ENCODE data around the gene DHRSX. TPM values are rescaled to one million over a fixed set of nuclear protein-coding genes. Genes with fewer than 3 reads are reported as not detected.
"Not testable (repeated sequence)": the region's sequence is repeated elsewhere in the genome, so short reads cannot be mapped to it uniquely, and the experiment has no call there.

The DHRSX gene
- total and polyA plus RNA-seq, 11 donors = 14.6 to 36.1 (median 24.1) TPM

DNA sequence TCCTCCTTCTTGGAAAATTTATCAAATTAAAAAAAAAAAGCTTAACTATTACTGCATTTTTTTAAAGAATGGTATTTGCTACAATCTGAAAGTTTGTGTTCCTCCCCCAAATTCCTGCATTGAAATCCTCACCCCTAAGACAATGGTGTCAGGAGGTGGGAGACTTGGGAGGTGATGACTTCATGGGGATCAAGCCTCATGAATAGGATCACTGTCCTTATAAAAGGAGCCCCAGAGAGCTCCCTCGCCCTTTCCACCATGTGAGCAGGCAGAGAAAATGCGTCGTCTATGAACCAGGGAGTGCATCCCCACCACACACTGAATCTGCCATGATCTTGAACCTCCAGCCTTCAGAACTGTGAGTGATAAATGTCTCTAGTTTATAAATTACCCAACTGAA lies 38.0 kb downstream of the DHRSX start:
- TF ChIP-seq POLR2A (IDR thresholded peaks at IDR 0.05) = no peak
- no peak for TF ChIP-seq CTCF (IDR thresholded peaks at IDR 0.05)
- H3K4me3 ChIP-seq = no peak overlapping the region
- DNase-seq = peak in 1 of 5 donors; percentile 5
- H3K36me3 ChIP-seq = no peaks in the 10 kb centered on the region
- H3K9me3 ChIP-seq = no peaks in the 10 kb centered on the region
- H3K27ac ChIP-seq = no peak overlapping the region
- intact Hi-C loops (cut with DNase I) = no loop called here
- ATAC-seq = no peak
- H3K27me3 ChIP-seq = no peaks in the 10 kb centered on the region
- H3K4me1 ChIP-seq = peaks cover 0 to 14% (median 0%) of the 10 kb centered on the region in 12 donors
- WGBS, 4 donors = 85 to 90% (median 89%) methylated on average over 3 of the region's 3 CpGs

GRCh38 chrX:2462074-2462473 lies 38.7 kb downstream of the DHRSX start:
- TF ChIP-seq CTCF (IDR thresholded peaks at IDR 0.05) (no peak), POLR2A (IDR thresholded peaks at IDR 0.05) (no peak)
- no peaks in the 10 kb centered on the region for H3K27me3 ChIP-seq
- H3K36me3 ChIP-seq = no peaks in the 10 kb centered on the region
- DNase-seq (no peak), ATAC-seq (no peak)
- no peaks in the 10 kb centered on the region for H3K9me3 ChIP-seq
- WGBS, 4 donors = 63 to 71% (median 65%) methylated on average over 5 of the region's 5 CpGs
- H3K4me3 ChIP-seq = no peak overlapping the region
- H3K4me1 ChIP-seq = peaks cover 0 to 14% (median 0%) of the 10 kb centered on the region in 12 donors
- peak overlapping the region in 1 of 12 donors; percentile 14 for H3K27ac ChIP-seq
- intact Hi-C loops (cut with DNase I) = no loop called here

DNA sequence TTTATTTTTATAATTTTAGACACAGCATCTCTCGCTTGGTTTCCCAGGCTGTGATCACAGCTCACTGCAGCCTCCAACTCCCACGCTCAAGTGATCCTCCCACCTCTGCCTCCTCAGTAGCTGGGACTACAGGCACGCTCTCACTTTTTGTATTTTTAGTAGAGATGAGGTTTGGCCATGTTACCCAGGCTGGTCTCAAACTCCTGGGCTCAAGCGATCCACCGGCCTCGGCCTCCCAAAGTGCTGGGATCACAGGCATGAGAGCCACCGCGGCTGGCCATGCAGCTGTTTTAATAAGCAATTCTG lies 39.1 kb downstream of the DHRSX start:
- intact Hi-C loops (cut with DNase I) = no loop called here
- DNase-seq (peak in 1 of 5 donors; percentile 33), ATAC-seq (no peak)
- WGBS, 4 donors = 78 to 88% (median 84%) methylated on average over 8 of the region's 8 CpGs
- no peaks in the 10 kb centered on the region for H3K9me3 ChIP-seq
- H3K4me3 ChIP-seq = no peak overlapping the region
- no peak for TF ChIP-seq CTCF (IDR thresholded peaks at IDR 0.05)
- H3K27ac ChIP-seq = peak overlapping the region in 1 of 12 donors; percentile 14
- no peaks in the 10 kb centered on the region for H3K36me3 ChIP-seq
- H3K4me1 ChIP-seq = peaks cover 0 to 14% (median 0%) of the 10 kb centered on the region in 12 donors
- no peaks in the 10 kb centered on the region for H3K27me3 ChIP-seq

DNA sequence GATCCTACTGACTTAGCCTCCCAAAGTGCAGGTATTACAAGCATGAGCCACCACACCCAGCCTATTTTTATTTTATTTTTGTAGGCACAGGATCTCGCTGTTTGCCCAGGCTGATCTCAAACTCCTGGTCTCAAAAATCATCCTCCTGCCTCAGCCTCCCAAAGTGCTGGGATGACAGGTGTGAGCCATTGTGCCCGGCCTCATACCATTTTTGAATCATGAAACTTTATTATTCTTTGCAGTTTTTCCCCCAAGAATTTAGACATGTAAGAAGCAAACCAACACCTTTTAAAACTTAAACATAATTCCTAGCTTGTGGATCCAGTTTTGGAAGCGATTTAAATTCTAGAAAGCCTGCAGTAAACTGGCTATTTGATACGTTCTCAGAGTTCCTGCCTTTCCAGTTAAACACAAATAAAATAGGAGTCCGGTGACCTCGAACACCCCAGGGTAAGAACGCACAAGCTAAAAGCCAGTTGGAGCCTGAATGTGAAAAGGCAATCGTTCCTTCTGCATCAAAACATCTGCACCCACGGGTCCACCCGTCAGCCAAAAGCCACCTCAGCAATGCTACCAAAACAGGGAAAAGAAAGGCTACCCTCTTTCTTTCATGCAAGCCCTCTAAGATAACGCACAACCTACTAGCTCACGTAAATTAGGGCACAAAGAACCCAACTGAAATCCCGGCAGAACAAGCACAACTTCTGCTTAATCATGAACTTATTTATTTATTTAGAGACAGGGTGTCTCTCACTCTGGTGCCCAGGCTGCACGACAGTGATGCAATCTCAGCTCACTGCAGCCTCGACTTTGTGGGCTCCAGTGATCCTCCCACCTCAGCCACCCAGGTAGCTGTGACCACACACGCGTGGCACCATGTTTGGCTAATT lies 39.7 kb downstream of the DHRSX start:
- H3K4me3 ChIP-seq; H3K36me3 ChIP-seq; intact Hi-C loops (cut with DNase I); H3K9me3 ChIP-seq; H3K27ac ChIP-seq; H3K27me3 ChIP-seq; ATAC-seq: not testable (repeated sequence)
- WGBS, 4 donors = 83 to 86% (median 84%) methylated on average over 17 of the region's 17 CpGs
- DNase-seq = peak in 1 of 5 donors; percentile 3
- H3K4me1 ChIP-seq = peaks cover 0 to 14% (median 0%) of the 10 kb centered on the region in 12 donors

DNA sequence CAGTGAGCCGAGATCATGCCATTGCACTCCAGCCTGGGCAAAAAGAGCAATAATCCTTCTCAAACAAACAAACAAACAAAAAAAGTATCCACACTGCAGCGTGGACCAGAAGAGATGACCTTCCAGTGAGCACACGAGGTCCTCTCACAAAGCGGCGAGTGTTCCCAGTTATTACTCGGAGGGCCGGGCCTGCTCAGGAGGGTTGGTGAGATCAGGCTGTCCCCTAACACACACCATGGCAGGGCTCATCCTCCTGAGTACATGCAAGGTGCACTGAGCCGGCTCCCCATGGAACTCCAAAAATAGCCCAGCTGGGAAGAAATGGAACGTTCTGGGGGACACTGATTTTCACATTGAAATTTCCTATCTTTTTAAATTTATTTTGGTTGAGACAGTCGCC lies 40.7 kb downstream of the DHRSX start:
- ATAC-seq = peak in 3 of 4 donors; percentile 63 to 68 (median 64)
- WGBS, 4 donors = 65 to 85% (median 78%) methylated on average over 10 of the region's 10 CpGs
- H3K4me1 ChIP-seq = peaks cover 0 to 14% (median 0%) of the 10 kb centered on the region in 12 donors
- H3K9me3 ChIP-seq; H3K4me3 ChIP-seq; H3K27ac ChIP-seq; H3K36me3 ChIP-seq; DNase-seq; H3K27me3 ChIP-seq; intact Hi-C loops (cut with DNase I): not testable (repeated sequence)

Data from heart left ventricle (tissue), 16 donors.